Measurements from ENCODE around the gene CHMP1A.
"Not testable (repeated sequence)": the region's sequence is repeated elsewhere in the genome, so short reads cannot be mapped to it uniquely, and the experiment has no call there.

CHMP1A gene

DNA sequence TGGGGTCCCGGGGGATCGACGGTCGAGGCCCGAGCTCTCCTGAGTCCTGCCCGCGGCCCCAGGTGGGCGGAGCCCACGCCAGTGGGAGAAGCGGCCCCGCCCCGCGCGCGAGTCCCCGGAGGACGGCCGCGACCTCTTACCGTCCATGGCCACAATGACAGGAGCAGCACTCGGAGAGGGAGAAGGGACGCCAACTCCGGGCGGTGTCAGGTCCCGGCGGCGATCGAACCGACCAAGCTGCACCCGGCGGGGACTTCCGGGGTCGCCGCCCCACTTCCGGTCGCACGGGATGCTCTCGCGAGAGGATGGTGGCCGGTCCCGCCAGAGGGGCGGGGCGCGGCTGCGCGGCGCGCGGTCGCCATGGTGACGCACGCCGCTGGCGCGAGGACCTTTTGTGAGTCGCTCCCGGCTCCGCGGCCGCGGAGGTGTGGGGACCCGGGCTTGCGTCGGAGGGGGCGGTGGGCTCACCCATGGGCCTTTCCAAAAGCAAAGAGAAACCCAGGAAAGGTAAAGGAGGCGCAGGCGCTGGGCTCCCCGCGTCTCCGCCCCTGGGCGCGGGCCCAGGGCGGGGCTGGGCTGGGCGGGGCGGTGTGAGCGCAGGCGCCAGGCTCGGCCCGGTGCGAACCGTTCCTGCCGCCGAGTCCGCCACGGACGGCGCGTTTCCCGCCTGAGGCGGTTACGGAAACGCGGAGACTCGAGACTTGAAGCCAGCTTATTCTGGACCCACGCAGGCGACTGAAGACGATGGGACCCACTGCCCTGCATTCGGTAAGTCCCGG lies at the start of gene CHMP1A, which contains the start of gene SPATA33:
Gene CHMP1A, minus strand, starts transcription at position 267 of the 779 bp plus-strand sequence. Its CDS starts 120 bp downstream, at position 147.
Gene SPATA33, plus strand, starts transcription at position 395 of the 779 bp plus-strand sequence. Its CDS starts 76 bp downstream, at position 471.
- Histone ChIP-seq H3K4me1 (ENCODE audit: control insufficient read depth, insufficient read depth, low read length) (peaks cover 13% of the 10 kb centered on the region), H3K9ac (ENCODE audit: low read length) (peak within 1 kb of the TSS; percentile 96), H3K27me3 (replicated peaks; ENCODE audit: control insufficient read depth, insufficient read depth, low read length) (no peaks in the 10 kb centered on the region), H3K9me3 (ENCODE audit: control insufficient read depth, low read length) (no peaks in the 10 kb centered on the region), H3K36me3 (ENCODE audit: control insufficient read depth, insufficient read depth, low read length, severe bottlenecking) (peaks cover 6% of the 10 kb centered on the region), H3K4me3 (ENCODE audit: low read length) (peak within 1 kb of the TSS; percentile 99)
- peak; percentile 94 for DNase-seq (ENCODE audit: low read depth)

DNA sequence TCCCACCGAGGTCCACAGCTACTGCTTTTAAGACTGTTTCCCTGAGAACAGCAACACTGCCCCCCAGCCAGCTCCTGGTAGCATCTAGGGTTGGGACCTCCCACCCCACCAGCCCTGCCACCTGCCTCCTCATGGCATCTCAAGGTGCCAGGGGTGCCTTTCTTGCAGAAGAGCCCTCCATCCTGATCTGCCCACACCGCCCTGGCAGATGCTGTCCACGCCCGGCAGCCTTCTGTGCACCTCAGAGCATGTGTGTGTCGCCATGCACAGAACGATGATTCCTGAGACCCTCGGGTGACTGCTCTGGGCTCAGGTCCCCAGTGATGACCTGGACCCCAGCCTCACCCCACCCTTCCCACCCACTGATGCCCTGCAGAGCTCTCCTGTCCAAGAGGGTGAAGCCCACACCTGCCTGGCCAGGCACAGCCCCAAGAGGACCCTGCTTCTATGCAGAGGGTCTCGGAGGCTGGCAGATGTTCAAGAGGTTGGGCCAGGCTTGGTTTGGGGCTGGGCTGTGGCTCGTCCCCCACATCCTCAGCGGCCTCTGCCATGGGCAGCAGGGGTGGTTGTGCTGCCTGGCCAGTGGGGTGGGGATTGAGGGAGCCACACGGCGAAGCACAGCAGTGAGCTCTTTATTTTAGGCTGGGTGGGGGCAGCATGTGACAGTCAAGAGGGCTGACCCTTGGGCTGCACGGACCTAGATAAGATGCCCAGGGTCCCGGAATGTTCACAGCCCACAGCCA lies 49.2 kb upstream of the CHMP1A start:
- DNase-seq (ENCODE audit: low read depth): no peak
- H3K9ac ChIP-seq (ENCODE audit: low read length): peak overlapping the region; percentile 68
- H3K4me3 ChIP-seq (ENCODE audit: low read length): no peak overlapping the region
- H3K4me1 ChIP-seq (ENCODE audit: control insufficient read depth, insufficient read depth, low read length): no peaks in the 10 kb centered on the region
- H3K27me3 ChIP-seq (replicated peaks; ENCODE audit: control insufficient read depth, insufficient read depth, low read length): no peaks in the 10 kb centered on the region
- no peaks in the 10 kb centered on the region for H3K9me3 ChIP-seq (ENCODE audit: control insufficient read depth, low read length)
- H3K36me3 ChIP-seq (ENCODE audit: control insufficient read depth, insufficient read depth, low read length, severe bottlenecking): peaks cover 11% of the 10 kb centered on the region

DNA sequence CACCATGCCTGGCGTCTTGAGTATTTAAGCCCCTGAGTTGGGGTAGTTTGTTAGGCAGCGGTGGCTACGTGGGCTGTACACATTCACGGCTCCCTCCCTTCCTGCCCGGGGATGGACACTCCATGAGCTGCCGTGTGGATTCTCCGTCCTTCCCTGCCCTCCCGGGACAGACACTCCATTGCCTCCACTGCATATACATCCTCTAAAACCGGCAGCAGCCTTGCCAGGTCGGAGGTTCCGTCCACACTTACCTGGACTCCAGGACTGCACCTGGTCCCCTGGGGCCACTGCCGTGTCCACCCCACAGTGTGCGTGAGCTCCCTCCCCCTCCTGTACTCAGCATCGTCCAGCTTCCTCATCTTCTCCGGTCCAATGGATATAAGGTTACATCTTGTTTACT lies 47.5 kb upstream of the CHMP1A start:
- no peak for DNase-seq (ENCODE audit: low read depth)
- Histone ChIP-seq H3K9me3 (ENCODE audit: control insufficient read depth, low read length) (no peaks in the 10 kb centered on the region), H3K9ac (ENCODE audit: low read length) (no peak overlapping the region), H3K4me1 (ENCODE audit: control insufficient read depth, insufficient read depth, low read length) (peaks cover 8% of the 10 kb centered on the region), H3K4me3 (ENCODE audit: low read length) (no peak overlapping the region), H3K27me3 (replicated peaks; ENCODE audit: control insufficient read depth, insufficient read depth, low read length) (no peaks in the 10 kb centered on the region), H3K36me3 (ENCODE audit: control insufficient read depth, insufficient read depth, low read length, severe bottlenecking) (peaks cover 11% of the 10 kb centered on the region)

DNA sequence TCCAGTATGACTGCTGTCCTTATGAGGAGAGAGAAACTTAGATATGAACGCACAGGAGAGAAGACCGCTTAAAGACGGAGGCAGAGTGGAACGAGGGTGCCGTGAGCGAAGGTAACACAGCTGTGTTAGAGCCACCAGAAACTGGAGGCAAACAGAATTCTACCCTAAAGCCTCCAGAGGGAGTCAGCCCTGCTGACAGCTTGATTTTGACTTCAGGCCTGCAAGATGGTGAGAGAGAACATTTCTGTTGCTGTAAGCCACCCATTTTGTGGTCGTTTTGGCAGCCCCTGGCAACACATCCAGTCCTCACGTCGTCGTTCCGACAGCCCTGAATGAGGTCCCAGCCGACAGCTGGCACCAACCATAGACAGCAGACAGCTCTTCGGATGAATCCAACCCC lies 46.8 kb upstream of the CHMP1A start:
- Histone ChIP-seq H3K27me3 (replicated peaks; ENCODE audit: control insufficient read depth, insufficient read depth, low read length) (no peaks in the 10 kb centered on the region), H3K9ac (ENCODE audit: low read length) (no peak overlapping the region), H3K4me3 (ENCODE audit: low read length) (no peak overlapping the region), H3K9me3 (ENCODE audit: control insufficient read depth, low read length) (no peaks in the 10 kb centered on the region), H3K36me3 (ENCODE audit: control insufficient read depth, insufficient read depth, low read length, severe bottlenecking) (peaks cover 9% of the 10 kb centered on the region), H3K4me1 (ENCODE audit: control insufficient read depth, insufficient read depth, low read length) (peaks cover 11% of the 10 kb centered on the region)
- DNase-seq (ENCODE audit: low read depth): no peak

DNA sequence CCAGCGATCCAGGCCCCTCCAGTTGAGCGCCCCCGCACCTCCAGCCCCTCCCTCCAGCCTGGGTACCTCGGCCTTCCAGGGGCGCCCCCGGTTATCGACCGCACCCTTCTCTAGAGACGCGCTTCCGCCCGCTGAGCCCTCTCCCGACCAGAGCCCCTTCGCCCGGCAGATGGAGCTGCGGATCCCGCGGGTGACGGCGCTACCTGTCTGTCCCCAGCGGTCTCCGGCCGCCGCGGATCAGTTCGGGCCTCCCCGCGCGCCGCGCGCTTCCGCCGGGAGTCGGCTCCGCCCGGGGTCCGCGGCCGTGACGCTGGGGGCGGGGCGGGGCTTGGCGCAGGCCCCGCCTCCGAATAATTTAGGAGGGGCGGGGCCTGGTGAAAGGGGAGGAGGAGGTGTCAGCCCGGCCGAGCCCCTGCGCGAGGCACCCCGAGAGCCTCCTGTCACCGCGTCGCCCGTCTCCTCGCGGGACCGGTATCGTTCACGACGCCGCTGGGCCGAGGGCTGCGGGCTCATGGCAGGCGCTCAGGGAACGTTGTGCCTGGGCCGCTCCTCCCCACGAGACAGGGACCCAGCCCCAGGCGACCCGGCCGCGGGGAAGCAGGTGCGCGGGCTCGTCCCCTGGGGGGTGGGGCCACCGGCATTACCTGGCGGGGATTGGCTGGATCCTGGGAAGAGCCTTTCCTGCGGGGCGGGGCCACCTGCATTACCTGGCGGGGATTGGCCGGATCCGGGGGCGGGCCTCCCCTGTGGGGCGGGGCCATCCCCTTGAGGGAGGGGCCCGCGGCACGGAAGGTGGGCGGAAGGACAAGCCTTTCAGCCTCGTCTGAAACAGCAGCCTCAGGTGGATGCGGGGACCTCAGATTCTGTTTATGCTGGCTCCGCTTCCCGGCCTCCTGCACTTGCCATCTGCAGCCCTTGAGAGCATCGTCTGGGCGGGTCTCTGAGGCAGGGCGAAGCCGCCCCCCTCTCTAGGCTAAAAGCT lies 44.2 kb upstream of the CHMP1A start, which contains the start of gene SPATA2L:
Gene SPATA2L, minus strand, starts transcription at position 281 of the 982 bp plus-strand sequence. CDS start 473 bp downstream, outside the sequence.
- Histone ChIP-seq H3K27me3 (replicated peaks; ENCODE audit: control insufficient read depth, insufficient read depth, low read length) (no peaks in the 10 kb centered on the region), H3K9ac (ENCODE audit: low read length) (peak within 1 kb of the TSS; percentile 76), H3K9me3 (ENCODE audit: control insufficient read depth, low read length) (no peaks in the 10 kb centered on the region), H3K36me3 (ENCODE audit: control insufficient read depth, insufficient read depth, low read length, severe bottlenecking) (no peaks in the 10 kb centered on the region), H3K4me1 (ENCODE audit: control insufficient read depth, insufficient read depth, low read length) (peaks cover 11% of the 10 kb centered on the region), H3K4me3 (ENCODE audit: low read length) (peak within 1 kb of the TSS; percentile 78)
- DNase-seq (ENCODE audit: low read depth): peak; percentile 92

DNA sequence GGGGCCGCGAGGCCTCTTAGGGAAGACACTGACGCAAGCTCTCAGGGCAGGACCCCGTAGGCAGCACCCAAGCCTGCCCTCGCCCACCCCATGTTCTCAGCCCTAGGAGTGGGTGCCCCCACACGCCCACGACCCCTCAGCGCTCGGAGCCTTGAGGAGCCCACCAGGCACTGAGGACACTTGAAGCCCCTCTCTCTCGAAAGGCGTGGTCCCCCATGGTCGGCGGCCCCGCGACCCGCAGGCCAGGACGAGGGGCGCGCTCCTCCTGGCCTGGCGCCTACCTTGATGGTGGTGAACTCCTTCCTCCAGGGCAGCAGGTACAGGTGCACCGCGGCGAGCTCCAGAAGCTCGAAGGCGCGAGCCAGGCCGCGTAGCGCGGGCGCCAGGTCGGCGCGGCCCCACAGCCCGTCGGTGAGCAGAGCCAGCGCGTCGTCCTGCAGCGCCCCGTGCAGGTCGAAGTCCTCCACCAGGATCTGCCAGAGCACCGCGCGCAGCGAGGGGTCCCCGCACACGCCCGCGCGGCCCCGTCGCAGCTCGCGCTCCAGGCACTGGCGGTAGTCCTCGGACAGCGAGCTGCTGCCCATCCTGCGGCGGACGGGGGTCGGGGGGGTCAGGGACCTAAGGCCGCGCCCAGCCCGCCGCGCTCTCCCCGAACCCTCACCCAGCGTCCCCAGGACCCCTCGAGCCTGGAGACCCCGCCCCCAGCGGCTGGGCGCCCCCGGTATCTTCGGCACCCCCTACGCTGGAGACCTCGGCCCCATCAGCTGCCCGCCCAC lies 43.3 kb upstream of the CHMP1A start:
- peak; percentile 69 for DNase-seq (ENCODE audit: low read depth)

DNA sequence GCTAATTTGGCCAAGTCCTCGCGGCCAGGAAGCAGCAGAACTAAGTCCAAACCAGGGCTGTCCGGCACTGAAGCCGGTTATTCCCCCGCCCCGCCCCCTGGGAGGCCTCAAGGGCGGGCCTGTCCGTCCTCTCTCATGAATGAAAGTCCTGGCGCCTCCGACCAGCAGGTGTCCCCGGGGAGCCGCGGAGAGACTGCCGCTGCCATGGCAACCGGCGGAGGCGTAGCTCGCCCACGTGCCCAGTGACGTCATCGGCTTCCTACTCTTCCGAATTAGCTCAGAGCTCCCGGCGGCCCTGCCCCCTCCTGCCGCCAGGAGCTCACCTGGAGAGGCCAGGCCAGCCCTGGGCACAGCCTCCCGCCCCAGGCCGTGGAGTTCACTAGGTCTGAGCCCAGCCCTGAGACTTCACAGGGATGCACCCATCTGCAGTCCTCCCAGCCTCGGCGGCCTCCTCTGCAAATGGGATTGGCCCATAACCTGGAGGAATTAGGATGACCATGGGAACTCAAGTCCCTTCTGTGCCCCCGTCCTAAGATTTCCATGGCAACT lies 42.7 kb upstream of the CHMP1A start:
- Histone ChIP-seq H3K9ac (ENCODE audit: low read length) (peak overlapping the region; percentile 76), H3K9me3 (ENCODE audit: control insufficient read depth, low read length) (no peaks in the 10 kb centered on the region)

More for the DNA sequence above, 43.3 kb upstream of the CHMP1A start:
- no peaks in the 10 kb centered on the region for H3K36me3 ChIP-seq (ENCODE audit: control insufficient read depth, insufficient read depth, low read length, severe bottlenecking)
- H3K4me1 ChIP-seq (ENCODE audit: control insufficient read depth, insufficient read depth, low read length): peaks cover 11% of the 10 kb centered on the region
- H3K9me3 ChIP-seq (ENCODE audit: control insufficient read depth, low read length): no peaks in the 10 kb centered on the region
- peak overlapping the region; percentile 76 for H3K9ac ChIP-seq (ENCODE audit: low read length)
- H3K27me3 ChIP-seq (replicated peaks; ENCODE audit: control insufficient read depth, insufficient read depth, low read length): no peaks in the 10 kb centered on the region
- peak overlapping the region; percentile 78 for H3K4me3 ChIP-seq (ENCODE audit: low read length)

DNA sequence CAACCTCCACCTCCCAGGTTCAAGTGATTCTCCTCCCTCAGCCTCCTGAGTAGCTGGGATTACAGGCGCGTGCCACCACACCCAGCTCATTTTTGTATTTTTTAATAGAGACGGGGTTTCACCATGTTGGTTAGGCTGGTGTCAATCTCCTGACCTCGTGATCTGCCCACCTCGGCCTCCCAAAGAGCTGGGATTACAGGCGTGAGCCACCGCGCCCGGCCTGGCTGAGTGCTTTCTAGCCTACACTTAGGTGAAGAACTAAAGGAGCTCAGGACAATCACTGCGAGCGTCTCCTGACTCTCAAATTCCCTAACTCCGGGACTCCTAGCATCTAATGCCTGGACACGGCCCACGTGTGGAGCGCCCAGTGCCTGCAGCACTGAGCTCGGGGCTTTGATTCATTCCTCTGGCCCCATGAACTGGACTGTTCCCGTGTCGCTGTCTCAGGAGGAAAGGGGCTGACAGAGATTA lies 42.2 kb upstream of the CHMP1A start:
- not testable (repeated sequence) for DNase-seq (ENCODE audit: low read depth); H3K4me3 ChIP-seq (ENCODE audit: low read length)

More for the DNA sequence above, 42.7 kb upstream of the CHMP1A start:
- no peaks in the 10 kb centered on the region for H3K27me3 ChIP-seq (replicated peaks; ENCODE audit: control insufficient read depth, insufficient read depth, low read length)
- peaks cover 11% of the 10 kb centered on the region for H3K4me1 ChIP-seq (ENCODE audit: control insufficient read depth, insufficient read depth, low read length)
- peak overlapping the region; percentile 78 for H3K4me3 ChIP-seq (ENCODE audit: low read length)
- peak; percentile 99 for DNase-seq (ENCODE audit: low read depth)
- no peaks in the 10 kb centered on the region for H3K36me3 ChIP-seq (ENCODE audit: control insufficient read depth, insufficient read depth, low read length, severe bottlenecking)

DNA sequence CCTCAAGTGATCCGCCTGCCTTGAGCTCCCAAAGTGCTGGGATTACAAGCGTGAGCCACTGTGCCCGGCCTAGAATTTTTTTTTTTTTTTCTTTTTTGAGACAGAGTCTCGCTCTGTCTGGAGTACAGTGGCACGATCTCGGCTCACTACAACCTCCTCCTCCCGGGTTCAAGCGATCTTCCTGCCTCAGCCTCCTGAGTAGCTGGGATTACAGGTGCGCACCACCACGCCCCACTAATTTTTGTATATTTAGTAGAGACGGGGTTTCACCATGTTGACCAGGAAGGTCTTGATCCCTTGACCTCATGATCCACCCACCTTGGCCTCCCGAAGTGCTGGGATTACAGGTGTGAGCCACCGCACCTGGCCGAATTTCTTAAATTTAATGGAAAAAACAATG lies 41.2 kb upstream of the CHMP1A start:
- Histone ChIP-seq H3K36me3 (ENCODE audit: control insufficient read depth, insufficient read depth, low read length, severe bottlenecking) (peaks cover 12% of the 10 kb centered on the region), H3K4me1 (ENCODE audit: control insufficient read depth, insufficient read depth, low read length) (peaks cover 11% of the 10 kb centered on the region)
- not testable (repeated sequence) for H3K9ac ChIP-seq (ENCODE audit: low read length)

More for the DNA sequence above, 42.2 kb upstream of the CHMP1A start:
- not testable (repeated sequence) for H3K9ac ChIP-seq (ENCODE audit: low read length); H3K9me3 ChIP-seq (ENCODE audit: control insufficient read depth, low read length); H3K36me3 ChIP-seq (ENCODE audit: control insufficient read depth, insufficient read depth, low read length, severe bottlenecking); H3K27me3 ChIP-seq (replicated peaks; ENCODE audit: control insufficient read depth, insufficient read depth, low read length)
- H3K4me1 ChIP-seq (ENCODE audit: control insufficient read depth, insufficient read depth, low read length): peaks cover 11% of the 10 kb centered on the region

More for the DNA sequence above, 41.2 kb upstream of the CHMP1A start:
- H3K27me3 ChIP-seq (replicated peaks; ENCODE audit: control insufficient read depth, insufficient read depth, low read length); H3K9me3 ChIP-seq (ENCODE audit: control insufficient read depth, low read length); DNase-seq (ENCODE audit: low read depth); H3K4me3 ChIP-seq (ENCODE audit: low read length): not testable (repeated sequence)
